MM.1S (cell line): ENCODE data around the gene KDELR3.

Experiments used
- DNase-seq: peaks from one replicate; pipeline ENCODE4 v3.0.0-alpha.2; 2015
- H2AFZ ChIP-seq: fragments of 300-600 bp; sonication (generic); 2 replicates; pipeline ENCODE4 v1.6.0; 2016; ENCODE audit warnings: antibody characterized with exemption, low read length
- H3F3A ChIP-seq: fragments of 300-600 bp; sonication (generic); 2 replicates; pipeline ENCODE4 v1.6.1; 2016; ENCODE audit warnings: mild to moderate bottlenecking, antibody characterized with exemption, low read length, moderate library complexity, mixed read lengths; ENCODE audit not compliant: insufficient read depth
- H3K27ac ChIP-seq: fragments of 300-600 bp; sonication (generic); 2 replicates; pipeline ENCODE4 v1.5.1; 2016; ENCODE audit warnings: mild to moderate bottlenecking, low read length
- H3K27me3 ChIP-seq: fragments of 300-600 bp; sonication (generic); replicated peaks from 2 replicates; pipeline ENCODE4 v1.6.0; 2016; ENCODE audit warnings: low read length; ENCODE audit not compliant: insufficient read depth
- H3K36me3 ChIP-seq: fragments of 300-600 bp; sonication (generic); replicated peaks from 2 replicates; pipeline ENCODE4 v1.6.1; 2016; ENCODE audit warnings: mild to moderate bottlenecking, low read length, mixed read lengths; ENCODE audit not compliant: insufficient read depth
- H3K4me1 ChIP-seq: fragments of 300-600 bp; sonication (generic); 2 replicates; pipeline ENCODE4 v1.6.1; 2016; ENCODE audit warnings: low read length, mixed read lengths
- H3K4me2 ChIP-seq: fragments of 300-600 bp; sonication (generic); 2 replicates; pipeline ENCODE4 v1.6.0; 2016; ENCODE audit warnings: low read depth, low read length
- H3K4me3 ChIP-seq: fragments of 300-600 bp; sonication (generic); 2 replicates; pipeline ENCODE4 v1.5.1; 2016; ENCODE audit warnings: low read length, mixed read lengths
- H3K79me2 ChIP-seq: fragments of 300-600 bp; sonication (generic); 2 replicates; pipeline ENCODE4 v1.6.1; 2016; ENCODE audit warnings: mixed run types, low read length, mixed read lengths
- H3K9ac ChIP-seq: fragments of 300-600 bp; sonication (generic); 2 replicates; pipeline ENCODE4 v1.6.1; 2016; ENCODE audit warnings: low read length, mixed read lengths
- H3K9me2 ChIP-seq: fragments of 300-600 bp; sonication (generic); replicated peaks from 2 replicates; pipeline ENCODE4 v1.6.1; 2016; ENCODE audit warnings: mild to moderate bottlenecking, low read length, mixed read lengths; ENCODE audit not compliant: insufficient read depth
- H3K9me3 ChIP-seq: fragments of 300-600 bp; sonication (generic); replicated peaks from 2 replicates; pipeline ENCODE4 v1.6.1; 2016; ENCODE audit warnings: mild to moderate bottlenecking, low read length, mixed read lengths; ENCODE audit not compliant: insufficient read depth
- H4K20me1 ChIP-seq: fragments of 300-600 bp; sonication (generic); 2 replicates; pipeline ENCODE4 v1.6.1; 2016; ENCODE audit warnings: mild to moderate bottlenecking, low read length, moderate library complexity, mixed read lengths; ENCODE audit not compliant: insufficient read depth
- EZH2 ChIP-seq: fragments of 300-600 bp; sonication (generic); optimal IDR thresholded peaks from 2 replicates; pipeline ENCODE3; 2017; ENCODE audit warnings: low read depth, mild to moderate bottlenecking, antibody characterized with exemption, low read length, mixed read lengths
- EZH2phosphoT487 ChIP-seq: fragments of 300-600 bp; sonication (generic); IDR thresholded peaks from 2 replicates; pipeline ENCODE4 v1.6.1; 2018; ENCODE audit warnings: antibody characterized with exemption, low read length
- TF ChIP-seq, protein P1 (sequence below): fragments of 300-600 bp; sonication (generic); IDR thresholded peaks from 2 replicates; pipeline ENCODE4 v1.5.1; 2016; ENCODE audit warnings: antibody characterized with exemption, low read length, mixed read lengths

KDELR3 gene

DNA sequence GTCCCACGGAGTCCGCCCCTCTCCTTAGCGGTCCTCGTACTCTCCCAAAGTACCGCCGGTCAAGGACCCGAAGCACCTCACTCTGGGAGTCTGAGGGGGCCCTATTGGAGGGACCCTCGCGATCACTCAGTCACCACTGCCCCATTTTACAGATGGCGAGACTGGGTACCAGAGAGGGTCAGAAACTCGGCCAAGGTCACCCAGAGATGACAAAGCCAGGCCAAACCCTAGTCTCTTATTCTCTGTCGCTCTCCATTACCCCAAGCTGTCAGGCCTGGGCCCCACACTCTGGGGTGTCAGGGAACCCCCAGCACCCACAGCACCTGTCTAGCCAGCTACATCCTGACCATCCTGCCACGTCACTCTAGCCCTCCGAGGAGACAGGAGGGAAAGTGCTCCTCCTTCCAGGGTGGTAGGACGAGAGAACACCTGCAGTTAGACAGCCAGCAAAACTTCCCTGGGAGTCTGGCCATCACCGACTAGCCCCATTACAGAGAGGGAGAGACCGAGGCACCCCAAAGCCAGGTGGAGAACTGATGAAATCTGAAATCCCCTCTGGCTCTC is 11.5 kb upstream of the KDELR3 start:
- H3K9me2 ChIP-seq = no peaks in the 10 kb centered on the region
- H3K9me3 ChIP-seq = no peaks in the 10 kb centered on the region
- no peaks in the 10 kb centered on the region for H3F3A ChIP-seq
- H3K36me3 ChIP-seq = no peaks in the 10 kb centered on the region
- H2AFZ ChIP-seq = no peak overlapping the region
- H3K4me1 ChIP-seq = no peaks in the 10 kb centered on the region
- DNase-seq = no peak
- H3K4me2 ChIP-seq = no peak overlapping the region
- no peaks in the 10 kb centered on the region for H4K20me1 ChIP-seq
- peaks cover 77% of the 10 kb centered on the region for H3K27me3 ChIP-seq
- TF ChIP-seq, protein P1, sequence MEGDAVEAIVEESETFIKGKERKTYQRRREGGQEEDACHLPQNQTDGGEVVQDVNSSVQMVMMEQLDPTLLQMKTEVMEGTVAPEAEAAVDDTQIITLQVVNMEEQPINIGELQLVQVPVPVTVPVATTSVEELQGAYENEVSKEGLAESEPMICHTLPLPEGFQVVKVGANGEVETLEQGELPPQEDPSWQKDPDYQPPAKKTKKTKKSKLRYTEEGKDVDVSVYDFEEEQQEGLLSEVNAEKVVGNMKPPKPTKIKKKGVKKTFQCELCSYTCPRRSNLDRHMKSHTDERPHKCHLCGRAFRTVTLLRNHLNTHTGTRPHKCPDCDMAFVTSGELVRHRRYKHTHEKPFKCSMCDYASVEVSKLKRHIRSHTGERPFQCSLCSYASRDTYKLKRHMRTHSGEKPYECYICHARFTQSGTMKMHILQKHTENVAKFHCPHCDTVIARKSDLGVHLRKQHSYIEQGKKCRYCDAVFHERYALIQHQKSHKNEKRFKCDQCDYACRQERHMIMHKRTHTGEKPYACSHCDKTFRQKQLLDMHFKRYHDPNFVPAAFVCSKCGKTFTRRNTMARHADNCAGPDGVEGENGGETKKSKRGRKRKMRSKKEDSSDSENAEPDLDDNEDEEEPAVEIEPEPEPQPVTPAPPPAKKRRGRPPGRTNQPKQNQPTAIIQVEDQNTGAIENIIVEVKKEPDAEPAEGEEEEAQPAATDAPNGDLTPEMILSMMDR = no peak
- TF ChIP-seq EZH2 = no peak
- no peak for TF ChIP-seq EZH2phosphoT487
- H3K9ac ChIP-seq = no peak overlapping the region
- H3K27ac ChIP-seq = no peak overlapping the region
- H3K4me3 ChIP-seq = no peak overlapping the region
- no peaks in the 10 kb centered on the region for H3K79me2 ChIP-seq

DNA sequence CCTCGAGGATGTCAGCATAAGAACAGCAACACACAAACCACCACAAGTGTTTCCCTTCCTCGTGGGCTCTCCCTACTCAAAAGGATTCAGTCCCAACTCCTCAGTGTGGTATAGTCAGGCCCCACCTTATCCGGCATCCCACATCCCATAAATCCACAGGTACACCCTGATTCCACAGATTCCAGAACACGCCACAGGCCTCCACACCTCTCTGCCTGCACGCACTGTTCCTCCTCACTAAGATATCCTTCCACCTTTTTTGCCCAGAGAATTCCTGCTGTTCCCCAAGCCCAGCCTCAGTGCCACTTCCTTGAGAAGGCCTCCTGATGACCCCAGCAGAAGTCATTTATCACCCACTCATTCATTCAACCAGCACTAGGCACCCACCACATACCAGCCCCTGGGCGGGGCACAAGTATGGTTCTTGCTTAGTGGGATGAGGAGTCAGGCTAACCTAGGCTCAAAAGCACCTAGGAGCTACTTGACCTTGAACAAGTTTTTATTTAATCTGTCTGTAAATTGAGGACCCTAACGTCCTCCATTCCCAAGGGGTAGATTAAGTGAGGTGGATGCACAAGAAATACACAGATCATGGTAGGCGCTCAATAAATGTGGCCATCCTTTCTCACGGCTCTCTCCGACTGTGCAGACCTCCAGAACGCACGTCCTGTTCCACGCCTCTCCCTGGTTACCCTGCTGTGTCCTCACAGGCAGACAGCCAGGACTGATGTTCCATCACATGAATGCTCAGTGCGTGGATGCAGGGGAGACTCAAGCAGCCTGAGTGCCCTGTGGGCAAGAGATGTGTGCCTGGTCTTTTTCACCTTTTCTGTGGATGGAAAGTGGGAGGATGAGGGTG is 10.8 kb upstream of the KDELR3 start:
- no peak for TF ChIP-seq EZH2phosphoT487
- TF ChIP-seq, protein P1 = no peak
- no peak for TF ChIP-seq EZH2
- peaks cover 77% of the 10 kb centered on the region for H3K27me3 ChIP-seq
- H3K27ac ChIP-seq = no peak overlapping the region
- no peak overlapping the region for H3K4me2 ChIP-seq
- H3K36me3 ChIP-seq = no peaks in the 10 kb centered on the region
- no peaks in the 10 kb centered on the region for H3K9me3 ChIP-seq
- no peaks in the 10 kb centered on the region for H3F3A ChIP-seq
- no peak overlapping the region for H2AFZ ChIP-seq
- DNase-seq = no peak
- no peaks in the 10 kb centered on the region for H3K9me2 ChIP-seq
- H3K79me2 ChIP-seq = no peaks in the 10 kb centered on the region
- no peak overlapping the region for H3K4me3 ChIP-seq
- no peak overlapping the region for H3K9ac ChIP-seq
- H3K4me1 ChIP-seq = no peaks in the 10 kb centered on the region
- H4K20me1 ChIP-seq = no peaks in the 10 kb centered on the region

DNA sequence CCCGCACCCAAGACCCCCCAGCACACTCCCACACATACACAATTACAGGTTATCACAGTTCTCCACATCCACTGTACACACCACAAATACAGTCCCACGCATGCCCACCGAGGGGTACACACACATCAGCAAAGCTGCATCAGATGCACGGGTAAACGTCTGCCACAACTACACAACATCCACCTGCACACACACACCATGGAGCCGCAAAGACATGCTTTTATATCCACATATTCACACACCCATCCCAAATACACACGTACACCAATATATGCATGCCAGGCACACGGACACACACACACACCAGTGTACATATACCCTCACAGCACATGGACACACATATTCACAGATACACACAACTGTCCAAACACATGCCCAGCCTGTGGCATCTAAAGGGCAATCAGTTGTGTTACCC is 7.5 kb upstream of the KDELR3 start:
- no peak for TF ChIP-seq EZH2phosphoT487
- TF ChIP-seq, protein P1 = no peak
- TF ChIP-seq EZH2 = no peak
- Histone ChIP-seq H3K4me3 (no peak overlapping the region), H3F3A (no peaks in the 10 kb centered on the region), H3K9ac (no peak overlapping the region), H3K27me3 (peaks cover 69% of the 10 kb centered on the region), H3K4me1 (peaks cover 1% of the 10 kb centered on the region; the same call in 1 of the 2 replicates), H3K36me3 (no peaks in the 10 kb centered on the region), H4K20me1 (no peaks in the 10 kb centered on the region), H2AFZ (no peak overlapping the region), H3K9me3 (no peaks in the 10 kb centered on the region), H3K27ac (no peak overlapping the region), H3K9me2 (no peaks in the 10 kb centered on the region), H3K79me2 (no peaks in the 10 kb centered on the region), H3K4me2 (no peak overlapping the region)
- no peak for DNase-seq
